ENCODE measurements around the gene TBPL1. TPM values are rescaled to one million over a fixed set of nuclear protein-coding genes. Genes with fewer than 3 reads are reported as not detected.

TBPL1 gene
- total RNA-seq, 4 donors from 2014 or later, result 4.5 to 8.0 (median 6.0) TPM

DNA sequence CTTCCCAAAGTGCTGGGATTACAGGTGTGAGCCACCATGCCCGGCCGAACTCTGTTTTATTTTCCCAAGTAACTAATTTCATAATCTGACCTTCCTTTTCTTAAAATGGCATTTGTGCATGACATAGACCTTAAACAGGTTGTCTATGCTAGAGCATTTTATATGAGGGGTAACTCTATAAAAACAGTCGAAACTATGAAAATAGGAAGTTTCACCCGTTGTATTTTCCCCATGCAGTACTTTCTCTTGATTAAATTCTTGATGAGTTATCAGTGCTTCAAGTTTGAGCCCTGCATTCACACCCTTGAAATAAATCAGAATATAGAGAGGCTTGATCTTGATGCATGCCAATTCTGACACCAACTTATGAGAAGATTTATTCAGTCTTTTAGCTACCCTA is 11.7 kb downstream of the TBPL1 start:
- TF ChIP-seq, protein P1, sequence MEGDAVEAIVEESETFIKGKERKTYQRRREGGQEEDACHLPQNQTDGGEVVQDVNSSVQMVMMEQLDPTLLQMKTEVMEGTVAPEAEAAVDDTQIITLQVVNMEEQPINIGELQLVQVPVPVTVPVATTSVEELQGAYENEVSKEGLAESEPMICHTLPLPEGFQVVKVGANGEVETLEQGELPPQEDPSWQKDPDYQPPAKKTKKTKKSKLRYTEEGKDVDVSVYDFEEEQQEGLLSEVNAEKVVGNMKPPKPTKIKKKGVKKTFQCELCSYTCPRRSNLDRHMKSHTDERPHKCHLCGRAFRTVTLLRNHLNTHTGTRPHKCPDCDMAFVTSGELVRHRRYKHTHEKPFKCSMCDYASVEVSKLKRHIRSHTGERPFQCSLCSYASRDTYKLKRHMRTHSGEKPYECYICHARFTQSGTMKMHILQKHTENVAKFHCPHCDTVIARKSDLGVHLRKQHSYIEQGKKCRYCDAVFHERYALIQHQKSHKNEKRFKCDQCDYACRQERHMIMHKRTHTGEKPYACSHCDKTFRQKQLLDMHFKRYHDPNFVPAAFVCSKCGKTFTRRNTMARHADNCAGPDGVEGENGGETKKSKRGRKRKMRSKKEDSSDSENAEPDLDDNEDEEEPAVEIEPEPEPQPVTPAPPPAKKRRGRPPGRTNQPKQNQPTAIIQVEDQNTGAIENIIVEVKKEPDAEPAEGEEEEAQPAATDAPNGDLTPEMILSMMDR (IDR thresholded peaks at IDR 0.05; ENCODE audit: low read depth), result no peak

DNA sequence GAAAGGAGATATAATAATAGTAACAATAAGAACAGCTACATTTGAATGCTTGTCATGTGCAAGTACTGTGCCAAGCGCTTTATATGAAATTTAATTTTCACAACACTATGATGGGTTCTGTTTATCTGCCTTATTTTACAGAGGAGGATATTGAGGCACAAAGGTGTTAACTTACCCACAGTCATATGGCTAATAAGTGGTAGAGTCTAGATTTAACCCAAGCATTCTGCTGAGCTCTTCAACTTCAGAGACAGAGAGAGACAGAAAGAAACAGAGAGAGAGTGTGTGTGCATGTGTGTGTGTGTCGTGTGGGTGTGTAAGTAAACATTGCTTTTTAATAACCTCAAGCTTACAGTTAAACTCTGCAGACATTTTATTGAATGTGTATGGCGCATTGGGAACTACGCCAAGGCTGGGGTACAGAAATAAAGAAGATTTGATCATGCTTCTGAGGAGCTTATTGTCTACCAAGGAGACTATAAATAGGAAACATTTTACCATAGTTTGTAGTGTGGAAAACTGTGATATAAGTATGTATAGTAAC is 12.9 kb downstream of the TBPL1 start:
- TF ChIP-seq, protein P1 (IDR thresholded peaks at IDR 0.05; ENCODE audit: low read depth), result no peak

DNA sequence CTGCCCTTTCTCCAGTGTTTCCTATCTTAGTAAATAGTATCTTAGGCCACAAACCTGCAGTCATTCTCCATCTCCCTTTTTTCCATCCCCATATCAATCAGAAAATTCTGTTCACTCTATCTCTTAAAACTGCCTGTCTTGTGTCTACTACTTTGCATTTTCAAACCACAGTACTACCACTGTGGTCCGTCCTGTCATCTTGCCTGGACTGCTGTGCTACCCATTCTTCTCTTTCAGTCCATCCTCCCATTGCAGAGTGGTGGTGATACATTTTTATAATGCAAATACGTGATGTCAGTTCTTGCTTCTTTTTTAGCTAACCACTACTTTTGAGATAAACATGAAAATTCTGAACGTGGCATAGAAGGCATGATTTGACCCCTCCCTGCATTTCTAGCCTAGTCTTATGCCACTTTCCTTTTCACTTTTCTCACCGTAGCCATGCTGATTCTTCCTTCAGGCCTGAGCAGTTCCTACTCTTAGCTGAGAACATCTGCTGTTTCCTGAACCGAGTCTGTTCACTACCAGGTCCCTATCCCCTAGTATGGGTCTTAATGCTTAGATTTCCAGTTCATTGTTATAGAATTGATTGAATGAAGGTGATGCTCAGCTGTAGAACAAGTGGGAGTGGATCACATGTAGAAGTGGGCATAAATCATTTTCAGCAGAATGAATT is 13.8 kb downstream of the TBPL1 start:
- TF ChIP-seq, protein P1 (IDR thresholded peaks at IDR 0.05; ENCODE audit: low read depth), result no peak

DNA sequence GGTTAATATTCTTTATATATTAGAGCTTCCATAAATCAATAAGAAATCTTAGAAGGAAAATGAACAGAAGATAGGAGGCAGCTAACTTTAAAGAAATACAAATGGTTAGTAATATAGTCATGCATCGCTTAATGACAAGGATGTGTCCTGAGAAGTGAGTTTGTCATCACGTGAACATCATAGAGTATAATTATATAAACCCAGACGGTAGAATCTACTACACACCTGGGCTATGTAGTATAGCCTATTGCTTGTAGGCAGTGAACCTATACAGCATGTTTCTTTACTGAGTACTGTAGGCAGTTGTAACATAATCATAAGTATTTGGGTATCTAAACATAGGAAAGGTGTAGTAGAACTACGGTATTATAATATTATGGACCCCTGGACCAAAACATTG is 14.3 kb downstream of the TBPL1 start:
- TF ChIP-seq, protein P1 (IDR thresholded peaks at IDR 0.05; ENCODE audit: low read depth), result no peak

DNA sequence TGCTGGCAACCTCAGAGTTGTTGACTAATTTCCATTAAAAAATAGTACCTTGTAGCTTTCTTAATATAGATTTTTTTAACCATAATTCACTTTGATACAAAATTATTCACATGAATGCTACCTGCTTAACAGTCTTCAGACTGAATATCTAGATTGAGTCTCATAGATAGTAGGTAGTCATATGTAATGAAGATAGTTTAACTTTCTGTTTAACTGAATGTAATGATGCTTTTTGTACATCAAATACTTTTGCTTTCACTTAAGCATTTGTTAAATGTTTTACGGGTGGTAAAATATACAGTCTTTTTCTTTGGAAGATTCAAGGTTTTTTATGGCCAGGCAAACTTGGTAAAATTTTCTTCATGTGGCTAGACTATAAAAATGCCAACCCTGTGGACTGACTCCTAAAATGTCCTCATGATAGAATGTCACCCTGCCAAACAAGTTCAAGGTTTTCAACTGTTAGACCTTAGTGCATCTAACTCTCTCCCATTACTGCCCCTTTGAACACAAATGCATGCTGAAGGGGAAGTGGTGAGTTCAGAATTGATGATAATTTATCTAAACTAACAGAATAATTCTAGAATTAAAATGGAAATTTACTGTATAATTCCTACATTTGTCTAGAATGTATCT is 16.4 kb downstream of the TBPL1 start:
- TF ChIP-seq, protein P1 (IDR thresholded peaks at IDR 0.05; ENCODE audit: low read depth), result no peak

DNA sequence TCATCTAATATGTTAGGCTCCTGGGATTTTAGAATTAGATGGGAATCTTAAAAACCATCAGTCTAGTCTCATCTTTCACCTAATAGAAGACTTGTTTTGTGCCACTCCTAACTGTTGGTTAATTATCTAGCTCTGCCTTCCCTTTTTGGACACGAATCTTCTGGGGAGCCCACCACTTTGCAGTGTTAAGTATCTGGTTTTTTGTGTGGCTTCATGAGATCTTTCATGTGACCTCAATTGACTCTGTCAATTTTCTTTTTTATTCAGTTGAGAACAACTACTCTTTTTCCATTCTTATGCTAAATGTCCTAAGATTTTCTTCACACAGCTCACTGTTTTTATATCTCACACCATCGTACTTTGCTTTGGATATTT is 16.9 kb downstream of the TBPL1 start:
- TF ChIP-seq, protein P1 (IDR thresholded peaks at IDR 0.05; ENCODE audit: low read depth), result no peak

DNA sequence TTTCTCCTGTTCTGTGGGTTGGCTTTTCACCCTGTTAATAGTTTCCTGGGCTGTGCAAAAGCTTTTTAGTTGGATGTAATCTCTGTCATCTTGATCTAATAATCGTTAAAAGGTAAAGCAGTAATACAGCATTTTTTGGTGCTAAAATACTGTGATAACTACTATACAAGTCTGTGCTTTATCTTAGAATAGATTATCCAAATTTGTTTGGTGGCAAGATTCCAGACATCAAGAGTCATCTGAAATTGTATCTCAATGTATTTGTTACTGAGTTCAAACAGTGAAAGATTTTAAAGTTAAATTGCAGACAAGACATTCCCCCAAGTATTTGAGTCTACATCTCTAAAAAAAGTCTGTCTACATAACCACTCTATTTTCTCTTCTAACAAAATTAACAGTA is 18.8 kb downstream of the TBPL1 start:
- TF ChIP-seq, protein P1 (IDR thresholded peaks at IDR 0.05; ENCODE audit: low read depth), result no peak
